ENCODE measurements around the gene RBMS3. TPM values are rescaled to one million over a fixed set of nuclear protein-coding genes. Genes with fewer than 3 reads are reported as not detected.

RBMS3 gene
- total and polyA plus RNA-seq, 2 donors = 12.8 to 19.9 TPM

DNA sequence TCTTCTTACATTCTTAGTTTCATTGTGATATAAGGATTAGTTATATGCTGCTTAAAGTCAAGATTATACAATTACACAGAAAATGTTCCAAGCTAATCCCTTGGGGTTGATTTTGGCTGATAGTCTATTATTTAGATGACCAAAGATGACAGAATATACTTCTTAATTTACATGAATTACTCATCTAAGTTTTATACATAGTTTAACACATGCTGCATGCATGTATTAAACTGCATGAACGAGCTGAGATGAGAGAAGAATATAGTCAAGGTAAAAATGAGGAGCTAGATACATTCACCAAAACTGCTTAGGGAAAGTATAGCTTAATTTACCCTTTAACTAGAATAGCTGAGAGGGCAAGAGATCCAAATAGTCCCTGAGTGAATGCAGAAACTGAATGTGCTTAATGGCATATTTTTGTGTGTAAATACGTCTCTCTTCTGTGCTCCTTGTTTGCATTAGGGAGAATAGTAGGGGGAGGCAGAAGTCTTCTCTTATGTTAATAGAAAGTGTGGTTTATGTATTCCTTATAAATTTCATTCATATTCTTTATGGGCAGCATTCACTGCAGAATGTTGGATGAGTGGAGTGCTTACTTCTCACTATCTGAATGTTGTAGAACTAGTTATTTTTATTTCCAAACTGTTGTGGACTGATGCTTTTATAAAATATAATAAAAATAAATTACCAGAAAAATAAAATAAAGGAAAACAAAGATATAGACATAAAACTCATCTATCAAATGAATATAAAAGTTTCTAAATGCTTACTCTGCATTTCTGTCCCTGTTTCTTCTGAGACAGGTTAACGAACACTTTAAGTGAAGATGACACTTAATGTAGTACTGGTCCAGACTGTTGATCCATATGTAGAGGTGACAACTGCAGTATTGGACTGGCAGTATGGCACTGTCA lies 327.8 kb downstream of the RBMS3 start:
- WGBS = 95% methylated on average over 3 of the region's 3 CpGs
- H3K9me3 ChIP-seq (ENCODE audit: control insufficient read depth in 2 of 2, insufficient read depth in 1 of 2, low read length in 1 of 2) = no peaks in the 10 kb centered on the region
- H3K27me3 ChIP-seq (ENCODE audit: control insufficient read depth in 2 of 2, insufficient read depth in 1 of 2, low read length in 1 of 2) = no peaks in the 10 kb centered on the region
- no peaks in the 10 kb centered on the region for H3K4me1 ChIP-seq (ENCODE audit: control insufficient read depth in 2 of 2, insufficient read depth in 2 of 2, low read length in 2 of 2)
- no peak for DNase-seq (ENCODE audit: low read depth in 6 of 9, low spot score in 9 of 9)
- no peaks in the 10 kb centered on the region for H3K36me3 ChIP-seq (ENCODE audit: control insufficient read depth in 2 of 2, insufficient read depth in 2 of 2, low read length in 1 of 2)
- H3K27ac ChIP-seq (ENCODE audit: low read depth in 1 of 2, low read length in 1 of 2) = no peak overlapping the region
- H3K4me3 ChIP-seq (ENCODE audit: low read length in 2 of 2) = no peak overlapping the region

DNA sequence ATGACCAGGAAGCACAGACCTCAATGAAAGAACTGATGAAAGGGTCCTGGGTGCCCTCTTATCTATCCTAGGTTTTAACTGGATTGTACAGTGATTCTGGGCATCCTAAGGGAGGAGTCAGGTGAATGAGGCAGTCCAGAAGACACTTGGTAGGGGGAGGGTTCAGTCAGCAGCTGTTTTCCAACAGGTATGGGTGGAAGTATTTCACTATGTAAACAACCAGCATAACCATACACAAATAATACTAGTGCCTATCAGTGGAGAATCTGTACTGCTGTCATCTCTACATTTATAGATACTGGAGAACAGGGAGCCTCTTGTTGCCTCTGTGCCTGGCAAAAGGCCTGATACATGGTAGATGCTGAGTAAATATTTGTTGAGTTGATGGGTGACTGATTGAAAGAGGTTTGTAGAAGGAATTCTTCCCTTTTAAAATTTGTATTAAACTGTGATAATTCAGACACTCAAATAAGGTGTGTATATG lies 328.5 kb downstream of the RBMS3 start:
- Histone ChIP-seq H3K27me3 (ENCODE audit: control insufficient read depth in 2 of 2, insufficient read depth in 1 of 2, low read length in 1 of 2) (no peaks in the 10 kb centered on the region), H3K4me1 (ENCODE audit: control insufficient read depth in 2 of 2, insufficient read depth in 2 of 2, low read length in 2 of 2) (no peaks in the 10 kb centered on the region), H3K9me3 (ENCODE audit: control insufficient read depth in 2 of 2, insufficient read depth in 1 of 2, low read length in 1 of 2) (no peaks in the 10 kb centered on the region), H3K4me3 (ENCODE audit: low read length in 2 of 2) (no peak overlapping the region), H3K36me3 (ENCODE audit: control insufficient read depth in 2 of 2, insufficient read depth in 2 of 2, low read length in 1 of 2) (no peaks in the 10 kb centered on the region), H3K27ac (ENCODE audit: low read depth in 1 of 2, low read length in 1 of 2) (no peak overlapping the region)
- no peak for DNase-seq (ENCODE audit: low read depth in 6 of 9, low spot score in 9 of 9)

DNA sequence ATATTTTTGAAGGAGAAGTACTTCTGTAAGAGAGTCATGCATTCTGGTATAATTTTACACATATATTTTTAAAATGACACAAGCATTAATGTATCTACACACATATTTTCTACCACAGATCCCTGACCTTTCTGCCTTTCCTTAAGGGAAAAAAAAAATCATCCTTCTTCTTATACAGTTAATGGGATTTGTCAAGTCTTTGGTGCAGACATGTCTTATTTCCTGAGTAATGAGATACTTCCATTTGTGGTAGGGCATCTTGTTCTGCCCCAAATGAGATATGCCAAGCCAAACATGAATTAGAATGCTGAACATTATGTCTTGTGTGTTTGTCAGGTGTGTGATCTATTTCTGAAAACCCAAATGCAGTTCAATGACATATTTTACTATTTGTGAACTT lies 329.9 kb downstream of the RBMS3 start:
- no peaks in the 10 kb centered on the region for H3K9me3 ChIP-seq (ENCODE audit: control insufficient read depth in 2 of 2, insufficient read depth in 1 of 2, low read length in 1 of 2)
- no peak for DNase-seq (ENCODE audit: low read depth in 6 of 9, low spot score in 9 of 9)
- H3K27ac ChIP-seq (ENCODE audit: low read depth in 1 of 2, low read length in 1 of 2) = no peak overlapping the region
- no peaks in the 10 kb centered on the region for H3K4me1 ChIP-seq (ENCODE audit: control insufficient read depth in 2 of 2, insufficient read depth in 2 of 2, low read length in 2 of 2)
- H3K4me3 ChIP-seq (ENCODE audit: low read length in 2 of 2) = no peak overlapping the region
- H3K27me3 ChIP-seq (ENCODE audit: control insufficient read depth in 2 of 2, insufficient read depth in 1 of 2, low read length in 1 of 2) = no peaks in the 10 kb centered on the region
- H3K36me3 ChIP-seq (ENCODE audit: control insufficient read depth in 2 of 2, insufficient read depth in 2 of 2, low read length in 1 of 2) = no peaks in the 10 kb centered on the region

DNA sequence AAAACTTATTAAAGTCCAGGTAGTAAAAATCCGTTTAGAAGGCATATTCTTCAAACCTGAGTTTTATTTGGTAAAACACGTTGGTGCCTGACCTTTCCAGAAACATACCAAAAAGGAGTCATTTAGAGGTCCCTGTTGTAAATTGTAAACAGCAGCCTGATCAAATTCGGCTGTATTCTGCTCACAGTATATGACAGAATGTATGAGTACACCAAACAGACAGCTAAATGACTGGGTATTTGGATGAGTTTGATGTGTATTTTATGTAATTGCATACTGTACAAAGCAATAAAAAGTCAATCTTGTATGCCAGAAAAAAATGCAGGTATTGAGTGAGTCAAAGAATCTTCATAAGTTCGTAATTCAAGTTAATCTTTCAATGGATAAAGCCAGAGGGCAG lies 330.4 kb downstream of the RBMS3 start:
- H3K4me1 ChIP-seq (ENCODE audit: control insufficient read depth in 2 of 2, insufficient read depth in 2 of 2, low read length in 2 of 2) = no peaks in the 10 kb centered on the region
- no peaks in the 10 kb centered on the region for H3K36me3 ChIP-seq (ENCODE audit: control insufficient read depth in 2 of 2, insufficient read depth in 2 of 2, low read length in 1 of 2)
- no peaks in the 10 kb centered on the region for H3K27me3 ChIP-seq (ENCODE audit: control insufficient read depth in 2 of 2, insufficient read depth in 1 of 2, low read length in 1 of 2)
- 91% methylated on average over 4 of the region's 4 CpGs for WGBS
- H3K9me3 ChIP-seq (ENCODE audit: control insufficient read depth in 2 of 2, insufficient read depth in 1 of 2, low read length in 1 of 2) = no peaks in the 10 kb centered on the region
- no peak for DNase-seq (ENCODE audit: low read depth in 6 of 9, low spot score in 9 of 9)
- no peak overlapping the region for H3K27ac ChIP-seq (ENCODE audit: low read depth in 1 of 2, low read length in 1 of 2)
- H3K4me3 ChIP-seq (ENCODE audit: low read length in 2 of 2) = no peak overlapping the region

DNA sequence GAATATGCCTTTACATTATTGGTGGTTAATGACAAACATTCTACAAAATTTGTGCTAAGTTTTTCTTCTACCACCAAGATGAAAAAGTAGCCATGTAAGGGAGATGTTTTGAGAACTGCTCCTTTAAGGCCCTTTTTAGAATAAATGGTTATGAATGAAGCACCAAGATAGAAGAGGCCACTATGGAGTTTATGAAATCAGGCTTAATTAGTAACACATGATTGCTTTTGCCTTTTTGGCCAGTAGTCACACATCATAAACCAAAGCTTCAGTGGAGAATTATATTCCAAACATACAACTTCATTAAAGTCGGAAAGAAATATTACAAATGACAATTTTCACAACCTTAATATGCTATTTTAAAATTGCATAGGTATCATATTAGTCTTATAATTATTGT lies 331.7 kb downstream of the RBMS3 start:
- no peak overlapping the region for H3K27ac ChIP-seq (ENCODE audit: low read depth in 1 of 2, low read length in 1 of 2)
- no peaks in the 10 kb centered on the region for H3K36me3 ChIP-seq (ENCODE audit: control insufficient read depth in 2 of 2, insufficient read depth in 2 of 2, low read length in 1 of 2)
- no peak overlapping the region for H3K4me3 ChIP-seq (ENCODE audit: low read length in 2 of 2)
- no peaks in the 10 kb centered on the region for H3K9me3 ChIP-seq (ENCODE audit: control insufficient read depth in 2 of 2, insufficient read depth in 1 of 2, low read length in 1 of 2)
- 95% methylated on average over 1 of the region's 1 CpG for WGBS
- DNase-seq (ENCODE audit: low read depth in 6 of 9, low spot score in 9 of 9) = no peak
- no peaks in the 10 kb centered on the region for H3K27me3 ChIP-seq (ENCODE audit: control insufficient read depth in 2 of 2, insufficient read depth in 1 of 2, low read length in 1 of 2)
- H3K4me1 ChIP-seq (ENCODE audit: control insufficient read depth in 2 of 2, insufficient read depth in 2 of 2, low read length in 2 of 2) = no peaks in the 10 kb centered on the region

DNA sequence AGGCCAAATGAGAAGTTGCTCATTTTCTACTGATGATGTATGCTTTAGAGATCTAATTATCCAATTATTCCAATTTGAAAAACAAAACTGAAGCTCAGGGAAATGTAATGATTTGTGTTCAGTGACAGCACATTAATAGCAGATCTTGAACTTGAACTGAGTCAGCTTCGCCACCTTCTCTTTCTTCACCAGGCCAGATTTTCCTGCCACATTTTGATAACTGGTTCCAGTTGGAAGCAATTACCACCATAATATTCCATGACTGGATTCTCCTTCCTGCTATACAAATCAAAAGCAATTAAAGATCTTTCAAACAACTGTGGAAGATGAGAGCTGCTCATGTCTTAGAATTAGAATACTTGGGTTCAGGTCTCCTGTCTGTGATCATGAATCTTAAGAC lies 334.1 kb downstream of the RBMS3 start:
- Histone ChIP-seq H3K36me3 (ENCODE audit: control insufficient read depth in 2 of 2, insufficient read depth in 2 of 2, low read length in 1 of 2) (no peaks in the 10 kb centered on the region), H3K4me3 (ENCODE audit: low read length in 2 of 2) (no peak overlapping the region), H3K9me3 (ENCODE audit: control insufficient read depth in 2 of 2, insufficient read depth in 1 of 2, low read length in 1 of 2) (no peaks in the 10 kb centered on the region), H3K4me1 (ENCODE audit: control insufficient read depth in 2 of 2, insufficient read depth in 2 of 2, low read length in 2 of 2) (no peaks in the 10 kb centered on the region), H3K27ac (ENCODE audit: low read depth in 1 of 2, low read length in 1 of 2) (no peak overlapping the region), H3K27me3 (ENCODE audit: control insufficient read depth in 2 of 2, insufficient read depth in 1 of 2, low read length in 1 of 2) (no peaks in the 10 kb centered on the region)
- no peak for DNase-seq (ENCODE audit: low read depth in 6 of 9, low spot score in 9 of 9)
- 97% methylated on average over 1 of the region's 1 CpG for WGBS

DNA sequence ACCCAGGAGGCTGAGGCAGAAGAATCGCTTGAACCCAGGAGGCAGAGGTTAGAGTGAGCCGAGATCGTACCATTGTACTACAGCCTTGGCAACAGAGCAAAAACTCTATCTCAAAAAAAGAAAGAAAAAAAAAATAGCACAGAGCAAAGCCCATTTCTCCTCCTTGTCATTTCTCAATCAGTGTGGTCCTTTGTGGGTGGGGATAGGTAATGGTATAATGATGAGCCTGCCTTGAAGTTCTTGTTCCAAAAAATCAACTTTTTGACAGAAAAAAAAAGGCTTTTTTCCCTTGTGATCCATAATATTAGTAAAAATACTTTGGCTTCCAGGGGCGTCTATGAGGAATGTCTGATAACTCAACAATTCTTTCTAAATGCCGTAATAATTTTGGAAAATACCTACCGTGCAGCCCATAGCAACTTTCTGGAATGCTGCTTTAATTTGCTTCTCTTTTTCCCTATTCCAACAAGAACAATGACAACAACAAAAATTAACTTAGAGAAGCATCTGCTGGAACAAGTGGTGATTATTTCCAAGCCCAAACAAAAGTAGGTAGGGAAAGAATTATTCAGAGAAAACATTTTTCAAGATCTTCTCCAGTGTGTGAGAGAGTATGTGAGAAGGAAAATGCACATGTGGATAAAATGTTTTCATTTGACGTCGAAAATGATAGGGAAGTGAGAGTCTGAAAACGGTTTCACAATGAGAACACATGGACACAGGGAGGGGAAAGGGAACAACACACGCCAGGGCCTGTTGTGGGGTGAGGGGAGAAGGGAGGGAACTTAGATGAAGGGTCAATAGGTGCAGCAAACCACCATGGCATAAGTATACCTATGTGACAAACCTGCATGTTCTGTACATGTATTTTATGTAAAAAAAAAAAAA lies 337.8 kb downstream of the RBMS3 start:
- peak in 1 of 9 donors; percentile 19 for DNase-seq (ENCODE audit: low read depth in 6 of 9, low spot score in 9 of 9)

DNA sequence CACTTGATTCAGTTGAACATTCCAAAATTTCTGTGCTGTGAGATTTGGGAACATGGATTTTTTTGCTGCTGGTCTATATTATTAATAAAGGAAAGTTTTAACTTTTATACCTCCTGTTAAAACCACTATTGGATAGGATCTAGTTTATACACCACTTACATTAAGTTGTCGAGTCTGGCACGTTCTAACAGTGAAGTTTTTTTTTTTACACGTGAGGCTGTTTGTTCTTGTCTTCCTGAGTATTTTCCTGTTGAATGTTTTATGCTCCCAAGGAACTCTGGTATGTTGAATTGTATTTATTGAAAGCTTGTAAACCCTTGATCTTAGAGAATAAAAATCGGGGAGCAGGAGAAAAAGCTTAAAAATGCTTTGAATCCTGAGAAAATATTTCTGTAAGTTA lies 338.8 kb downstream of the RBMS3 start:
- Histone ChIP-seq H3K36me3 (ENCODE audit: control insufficient read depth in 2 of 2, insufficient read depth in 2 of 2, low read length in 1 of 2) (no peaks in the 10 kb centered on the region), H3K4me3 (ENCODE audit: low read length in 2 of 2) (no peak overlapping the region), H3K27me3 (ENCODE audit: control insufficient read depth in 2 of 2, insufficient read depth in 1 of 2, low read length in 1 of 2) (no peaks in the 10 kb centered on the region), H3K27ac (ENCODE audit: low read depth in 1 of 2, low read length in 1 of 2) (no peak overlapping the region), H3K9me3 (ENCODE audit: control insufficient read depth in 2 of 2, insufficient read depth in 1 of 2, low read length in 1 of 2) (no peaks in the 10 kb centered on the region), H3K4me1 (ENCODE audit: control insufficient read depth in 2 of 2, insufficient read depth in 2 of 2, low read length in 2 of 2) (no peaks in the 10 kb centered on the region)
- no peak for DNase-seq (ENCODE audit: low read depth in 6 of 9, low spot score in 9 of 9)
- WGBS = 87% methylated on average over 4 of the region's 4 CpGs

More for the DNA sequence above, 337.8 kb downstream of the RBMS3 start:
- no peaks in the 10 kb centered on the region for H3K27me3 ChIP-seq (ENCODE audit: control insufficient read depth in 2 of 2, insufficient read depth in 1 of 2, low read length in 1 of 2)
- H3K4me3 ChIP-seq (ENCODE audit: low read length in 2 of 2) = no peak overlapping the region
- 75% methylated on average over 10 of the region's 10 CpGs for WGBS
- no peaks in the 10 kb centered on the region for H3K9me3 ChIP-seq (ENCODE audit: control insufficient read depth in 2 of 2, insufficient read depth in 1 of 2, low read length in 1 of 2)
- H3K4me1 ChIP-seq (ENCODE audit: control insufficient read depth in 2 of 2, insufficient read depth in 2 of 2, low read length in 2 of 2) = no peaks in the 10 kb centered on the region
- no peak overlapping the region for H3K27ac ChIP-seq (ENCODE audit: low read depth in 1 of 2, low read length in 1 of 2)
- H3K36me3 ChIP-seq (ENCODE audit: control insufficient read depth in 2 of 2, insufficient read depth in 2 of 2, low read length in 1 of 2) = no peaks in the 10 kb centered on the region
